Epithelial cell of prostate (primary cell): ENCODE results near the gene GPX6.
"Not testable (repeated sequence)": the region's sequence is repeated elsewhere in the genome, so short reads cannot be mapped to it uniquely, and the experiment has no call there.

Experiments used
- DNase-seq: peaks from one replicate; pipeline ENCODE4 v3.0.0-alpha.2; 2011; ENCODE audit warnings: low read depth, low spot score
- H3K27ac ChIP-seq: fragments of 450-650 bp; 2 replicates; pipeline ENCODE4 v1.5.1; 2017; ENCODE audit warnings: mild to moderate bottlenecking

The GPX6 gene

GRCh38 chr6:28486988-28487742 is 28.4 kb downstream of the GPX6 start:
- H3K27ac ChIP-seq, result no peak overlapping the region
- no peak for DNase-seq

DNA sequence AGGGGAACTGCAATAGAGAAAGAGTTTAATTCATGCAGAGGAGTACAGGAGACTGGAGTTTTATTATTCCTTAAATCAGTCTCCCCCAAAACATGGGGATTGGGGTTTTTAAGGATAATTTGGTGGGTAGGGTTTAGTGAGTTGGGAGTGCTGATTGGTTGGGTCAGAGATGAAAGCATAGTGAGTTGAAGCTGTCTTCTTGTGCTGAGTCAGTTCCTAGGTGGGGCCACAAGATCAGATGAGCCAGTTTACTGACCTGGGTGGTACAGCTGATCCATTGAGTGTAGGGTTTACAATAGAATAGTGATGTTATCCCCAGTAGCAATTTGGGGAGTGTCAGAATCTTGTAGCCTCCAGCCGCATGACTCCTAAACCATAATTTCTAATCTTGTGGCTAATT is 29.1 kb downstream of the GPX6 start:
- no peak for DNase-seq
- H3K27ac ChIP-seq, result no peak overlapping the region

GRCh38 chr6:28485482-28485881 is 30.1 kb downstream of the GPX6 start:
- DNase-seq, result no peak
- no peak overlapping the region for H3K27ac ChIP-seq

DNA sequence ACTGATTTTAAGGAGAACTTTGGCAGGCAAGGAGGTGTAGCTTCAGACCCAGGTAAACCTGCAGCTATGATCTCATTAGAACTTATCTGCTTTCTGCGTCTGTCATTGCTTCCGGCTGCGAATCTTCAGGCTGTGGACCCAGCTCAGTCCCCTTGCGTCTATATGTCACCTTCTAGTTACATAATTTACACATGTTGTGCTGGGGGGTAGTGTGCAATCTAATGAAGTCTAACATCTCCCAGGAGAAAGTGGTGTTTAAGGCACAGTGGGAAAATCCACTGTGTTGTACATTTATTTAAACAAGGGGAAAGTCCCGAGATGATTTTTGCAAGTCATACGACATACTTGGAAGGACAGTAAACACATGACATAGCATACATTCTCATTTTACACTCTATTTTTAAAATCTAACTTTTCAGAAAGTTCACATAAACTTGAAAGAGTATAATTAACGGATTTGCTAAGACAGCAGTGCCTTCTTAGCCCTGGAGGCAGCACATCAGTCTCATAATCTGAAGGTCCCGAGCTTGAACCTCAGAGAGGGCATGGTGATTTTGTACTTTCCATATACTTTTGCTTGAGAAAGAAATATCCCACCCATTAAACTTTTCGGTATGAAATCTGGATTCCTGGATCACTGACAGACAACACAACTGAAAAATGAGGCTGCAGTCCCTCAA is 35.2 kb downstream of the GPX6 start:
- DNase-seq, result no peak
- no peak overlapping the region for H3K27ac ChIP-seq

GRCh38 chr6:28478518-28478917 is 37.1 kb downstream of the GPX6 start:
- H3K27ac ChIP-seq, result no peak overlapping the region
- no peak for DNase-seq

DNA sequence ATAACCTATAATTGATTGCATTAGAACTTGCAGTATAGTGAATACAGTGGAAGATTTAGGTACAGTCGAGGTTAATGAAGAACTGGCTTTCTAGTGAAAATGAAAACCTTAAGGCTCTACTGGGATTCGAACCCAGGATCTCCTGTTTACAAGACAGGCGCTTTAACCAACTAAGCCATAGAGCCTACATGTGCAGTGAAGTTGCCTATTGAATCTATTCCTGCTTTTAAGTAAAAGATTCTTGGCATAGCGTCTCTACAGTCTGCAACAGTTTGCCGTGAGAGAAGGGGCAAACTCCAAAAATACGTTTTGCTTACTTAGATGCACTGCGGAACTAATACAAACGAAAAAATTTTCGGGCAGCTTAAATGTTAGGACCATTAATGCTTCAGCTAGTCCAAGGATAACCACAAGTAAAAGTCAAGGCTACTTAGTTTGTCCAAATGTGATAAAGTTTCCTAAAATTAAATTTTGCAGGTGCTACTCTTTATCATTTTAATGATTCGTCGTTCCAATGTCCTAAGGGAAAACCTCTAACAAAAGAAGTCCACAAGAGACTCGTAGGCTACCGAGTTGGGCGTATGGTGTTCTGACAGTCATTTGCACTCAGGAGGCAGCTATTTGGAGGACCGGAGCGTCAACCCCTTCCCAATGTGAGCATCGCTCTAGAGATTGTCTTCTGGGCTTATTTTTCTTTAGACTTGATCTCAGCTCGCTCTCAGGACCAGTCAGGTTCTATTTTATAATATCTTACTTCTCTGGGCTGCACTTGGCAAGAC is 41.0 kb downstream of the GPX6 start:
- H3K27ac ChIP-seq, result no peak overlapping the region
- peak; percentile 46 for DNase-seq

GRCh38 chr6:28469153-28469745 is 46.3 kb downstream of the GPX6 start:
- not testable (repeated sequence) for H3K27ac ChIP-seq, DNase-seq

DNA sequence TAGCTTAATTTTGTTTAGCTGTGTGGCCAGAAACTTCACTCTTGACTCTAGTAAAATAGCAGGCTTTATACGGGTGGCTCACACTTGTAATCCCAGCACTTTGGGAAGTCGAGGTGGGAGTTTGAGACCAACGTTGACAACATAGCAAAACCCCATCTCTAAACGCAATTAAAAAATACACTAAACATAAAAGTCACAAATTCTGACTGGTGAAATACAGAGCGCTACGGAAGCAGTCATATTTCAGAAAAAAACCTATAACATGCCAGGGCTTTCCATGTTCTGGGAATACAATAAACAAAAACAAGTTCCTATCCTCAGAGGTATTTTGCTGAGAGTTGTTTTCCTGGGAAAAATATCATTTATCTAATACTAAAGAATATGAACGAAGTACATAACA is 47.5 kb downstream of the GPX6 start:
- DNase-seq, result no peak
- no peak overlapping the region for H3K27ac ChIP-seq

DNA sequence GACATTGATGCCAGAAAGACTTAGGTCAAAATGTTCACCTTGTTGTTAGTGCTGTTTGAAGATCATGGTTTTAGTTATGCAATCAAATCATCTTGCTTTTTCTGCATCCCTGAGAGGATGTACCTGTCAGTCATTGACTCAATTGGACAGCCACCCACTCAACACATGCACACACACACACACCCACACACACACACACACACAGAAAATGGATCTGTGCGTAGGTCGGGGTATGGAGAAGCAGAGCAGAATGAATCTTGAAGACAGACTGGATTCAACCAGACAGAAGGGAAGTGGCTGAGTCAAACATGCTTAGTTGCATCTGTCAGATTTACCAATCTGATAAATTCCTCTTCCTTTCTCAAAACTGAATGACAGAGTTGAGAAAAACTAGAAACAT is 53.2 kb downstream of the GPX6 start:
- H3K27ac ChIP-seq, result no peak overlapping the region
- peak; percentile 16 for DNase-seq

DNA sequence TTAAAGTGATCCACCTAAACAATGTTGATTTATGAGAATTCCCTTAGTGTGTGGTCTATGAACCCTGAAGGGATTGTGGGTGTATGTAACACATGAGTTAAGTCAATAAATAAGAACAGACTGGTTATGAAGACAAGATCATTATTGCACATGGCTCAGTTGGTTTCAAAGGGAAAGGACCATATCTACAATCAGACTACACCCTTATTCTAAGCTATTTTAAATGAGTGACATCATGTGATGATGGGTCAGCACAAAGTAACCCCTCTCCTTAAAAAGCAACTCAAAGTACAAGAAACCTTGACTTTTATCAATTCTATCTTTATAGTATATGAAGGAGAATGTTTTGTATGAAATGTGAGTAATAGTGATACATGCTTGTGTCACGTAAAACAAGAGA is 57.0 kb downstream of the GPX6 start:
- H3K27ac ChIP-seq, result no peak overlapping the region

More for the DNA sequence above, 57.0 kb downstream of the GPX6 start:
- DNase-seq, result peak; percentile 45
